GM06990 (cell line): ENCODE measurements around the gene DIP2A.

Source experiments
- DNase-seq: peaks from one replicate; pipeline ENCODE4 v3.0.0-alpha.2; 2011; ENCODE audit not compliant: insufficient read length; ENCODE audit errors: extremely low read depth
- H3K27me3 ChIP-seq: replicated peaks from 2 replicates; pipeline ENCODE4 v1.6.0; 2011; ENCODE audit warnings: low read length; ENCODE audit not compliant: control insufficient read depth, insufficient read depth
- H3K36me3 ChIP-seq: 2 replicates; pipeline ENCODE4 v1.5.1; 2011; ENCODE audit warnings: low read length; ENCODE audit not compliant: control insufficient read depth, insufficient read depth
- H3K4me3 ChIP-seq: replicated peaks from 2 replicates; pipeline ENCODE4 v1.5.1; 2011; ENCODE audit warnings: low read depth, mild to moderate bottlenecking, control low read depth, low read length
- TF ChIP-seq, protein P1 (sequence below): IDR thresholded peaks from 2 replicates; pipeline ENCODE4 v1.5.1; 2011; ENCODE audit warnings: low read length, control low read depth, mild to moderate bottlenecking, inconsistent platforms; ENCODE audit not compliant: insufficient read depth, poor library complexity, severe bottlenecking

The DIP2A gene

DNA sequence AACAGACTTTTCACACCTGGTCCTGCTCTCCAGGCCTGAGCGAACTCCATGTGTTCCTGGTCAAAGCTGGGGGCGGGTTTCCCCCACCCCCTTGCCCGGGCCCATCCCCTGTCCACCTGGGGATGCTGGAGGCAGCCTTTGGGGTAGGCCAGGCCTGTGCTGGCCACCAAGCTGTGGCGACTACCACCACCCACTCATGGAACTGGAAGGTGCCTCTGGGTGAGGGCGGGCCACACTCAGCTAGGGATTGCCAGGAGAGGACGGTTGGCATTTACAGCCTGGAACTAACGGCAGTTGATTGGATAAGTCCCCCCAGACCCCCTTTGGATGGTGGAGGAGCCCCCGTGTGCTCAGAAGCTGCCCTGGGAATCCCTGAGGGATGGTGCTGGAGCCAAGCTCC lies 138.3 kb downstream of the DIP2A start:
- Histone ChIP-seq H3K27me3 (no peaks in the 10 kb centered on the region), H3K36me3 (no peaks in the 10 kb centered on the region), H3K4me3 (no peak overlapping the region)
- TF ChIP-seq, protein P1, sequence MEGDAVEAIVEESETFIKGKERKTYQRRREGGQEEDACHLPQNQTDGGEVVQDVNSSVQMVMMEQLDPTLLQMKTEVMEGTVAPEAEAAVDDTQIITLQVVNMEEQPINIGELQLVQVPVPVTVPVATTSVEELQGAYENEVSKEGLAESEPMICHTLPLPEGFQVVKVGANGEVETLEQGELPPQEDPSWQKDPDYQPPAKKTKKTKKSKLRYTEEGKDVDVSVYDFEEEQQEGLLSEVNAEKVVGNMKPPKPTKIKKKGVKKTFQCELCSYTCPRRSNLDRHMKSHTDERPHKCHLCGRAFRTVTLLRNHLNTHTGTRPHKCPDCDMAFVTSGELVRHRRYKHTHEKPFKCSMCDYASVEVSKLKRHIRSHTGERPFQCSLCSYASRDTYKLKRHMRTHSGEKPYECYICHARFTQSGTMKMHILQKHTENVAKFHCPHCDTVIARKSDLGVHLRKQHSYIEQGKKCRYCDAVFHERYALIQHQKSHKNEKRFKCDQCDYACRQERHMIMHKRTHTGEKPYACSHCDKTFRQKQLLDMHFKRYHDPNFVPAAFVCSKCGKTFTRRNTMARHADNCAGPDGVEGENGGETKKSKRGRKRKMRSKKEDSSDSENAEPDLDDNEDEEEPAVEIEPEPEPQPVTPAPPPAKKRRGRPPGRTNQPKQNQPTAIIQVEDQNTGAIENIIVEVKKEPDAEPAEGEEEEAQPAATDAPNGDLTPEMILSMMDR = no peak
- no peak for DNase-seq

DNA sequence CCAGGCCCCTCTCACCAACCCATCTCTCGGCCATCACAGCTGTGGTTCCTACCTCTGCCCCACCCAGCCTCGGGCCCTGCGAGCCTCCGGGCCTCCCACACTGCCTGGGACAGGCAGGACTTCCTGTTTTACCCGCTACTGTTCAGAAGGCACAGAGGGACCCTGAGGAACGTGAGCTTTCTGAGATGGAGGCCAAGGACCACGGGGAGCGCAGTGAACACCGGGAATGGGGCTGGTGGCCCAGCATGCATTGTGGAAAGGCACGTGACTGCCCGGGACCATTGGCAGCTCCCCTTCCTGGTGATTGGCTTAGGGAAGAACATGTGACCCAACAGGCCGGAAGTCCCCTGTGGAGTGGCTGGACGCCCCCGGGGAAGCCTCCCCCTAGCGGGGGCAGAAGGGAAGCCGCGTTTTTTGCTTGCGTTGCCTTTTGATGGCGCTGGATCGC lies 139.2 kb downstream of the DIP2A start:
- TF ChIP-seq, protein P1 = no peak
- no peaks in the 10 kb centered on the region for H3K27me3 ChIP-seq
- no peak overlapping the region for H3K4me3 ChIP-seq
- no peak for DNase-seq
- H3K36me3 ChIP-seq = no peaks in the 10 kb centered on the region

DNA sequence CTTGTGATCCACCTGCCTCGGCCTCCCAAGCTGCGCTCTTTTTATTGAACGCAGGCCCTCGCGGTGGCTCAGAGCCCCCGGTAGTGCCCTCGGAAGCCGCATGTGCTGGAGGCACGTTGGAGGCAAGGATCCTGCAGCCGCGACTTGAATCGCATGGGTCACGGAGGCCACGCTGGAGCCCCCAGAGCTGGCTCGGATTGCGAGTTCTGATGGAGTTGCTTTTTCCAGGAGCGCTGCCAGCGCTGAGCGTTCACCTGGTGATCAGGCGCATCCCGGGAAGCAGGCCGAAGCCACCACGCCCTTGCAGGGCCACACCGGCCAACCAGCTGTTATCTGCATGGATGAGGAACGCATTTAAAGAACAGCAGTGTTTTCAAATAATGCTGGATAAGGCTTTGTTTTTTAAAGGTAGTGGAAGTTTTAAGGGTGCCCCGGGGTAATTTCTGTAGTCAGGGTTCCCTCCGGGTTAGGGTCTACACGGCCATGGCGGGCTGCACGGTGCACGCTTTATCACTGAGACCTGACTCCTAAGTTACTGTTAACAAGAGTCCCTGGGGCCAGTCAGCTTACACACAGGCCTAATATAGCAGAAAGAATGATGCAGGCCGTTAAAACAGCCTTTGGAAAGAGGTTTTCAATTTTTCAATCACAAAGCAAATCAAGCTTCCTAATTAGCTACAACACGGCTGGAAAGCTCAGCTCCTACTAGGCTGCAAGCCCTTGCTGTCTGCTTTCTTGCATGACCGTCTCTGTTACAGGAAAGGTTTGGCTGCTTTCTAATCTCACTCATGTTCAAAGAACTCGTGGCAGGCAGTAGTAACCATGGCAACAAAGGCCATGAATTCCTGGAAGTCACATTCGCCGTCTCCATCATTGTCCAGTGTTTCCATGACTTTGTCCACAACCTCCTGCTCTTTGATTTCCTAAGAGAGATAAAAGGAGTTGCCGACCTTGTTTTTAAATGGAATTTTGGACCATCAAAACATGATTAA lies 140.2 kb downstream of the DIP2A start:
- TF ChIP-seq, protein P1 = no peak
- no peak for DNase-seq

DNA sequence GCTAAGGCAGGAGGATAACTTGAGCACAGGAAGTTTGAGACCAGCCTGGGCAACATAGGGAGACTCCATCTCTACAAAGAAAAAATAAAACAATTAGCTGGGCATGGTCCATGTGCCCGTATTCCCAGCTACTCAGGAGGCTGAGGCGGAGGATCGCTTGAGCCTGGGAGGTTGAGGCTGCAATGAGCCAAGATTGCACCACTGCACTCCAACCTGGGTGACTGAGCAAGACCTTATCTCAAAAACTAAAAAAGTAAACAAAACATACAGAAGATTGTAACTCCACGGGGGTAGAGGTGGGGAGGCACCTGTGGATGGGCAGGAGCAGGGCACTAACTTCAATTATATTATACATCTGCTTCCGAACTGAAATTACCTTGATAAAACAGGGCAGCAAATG lies 141.6 kb downstream of the DIP2A start:
- Histone ChIP-seq H3K4me3 (no peak overlapping the region), H3K27me3 (no peaks in the 10 kb centered on the region), H3K36me3 (no peaks in the 10 kb centered on the region)
- TF ChIP-seq, protein P1 = no peak
- no peak for DNase-seq

More for the DNA sequence above, 140.2 kb downstream of the DIP2A start:
- Histone ChIP-seq H3K4me3 (no peak overlapping the region), H3K27me3 (no peaks in the 10 kb centered on the region), H3K36me3 (no peaks in the 10 kb centered on the region)

DNA sequence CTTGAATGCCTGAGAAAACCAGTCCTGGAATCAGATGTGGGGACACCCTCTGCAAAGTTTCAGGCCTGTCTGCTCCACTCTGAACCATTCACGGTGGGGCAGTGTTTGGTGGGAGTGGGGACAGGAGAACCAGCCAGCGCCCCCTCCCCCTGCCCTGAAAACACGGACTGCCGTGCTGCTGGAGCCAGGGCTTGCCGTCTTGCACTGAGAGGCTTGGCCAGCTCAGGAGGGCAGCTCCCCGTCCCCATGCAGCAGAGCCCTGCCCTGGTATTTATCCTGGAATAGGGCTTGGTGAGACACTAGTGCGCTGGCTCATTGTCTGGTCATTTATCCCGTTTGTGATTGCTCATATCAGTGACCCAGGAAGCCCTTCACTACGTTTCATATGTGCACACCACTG lies 142.3 kb downstream of the DIP2A start:
- Histone ChIP-seq H3K36me3 (no peaks in the 10 kb centered on the region), H3K27me3 (no peaks in the 10 kb centered on the region), H3K4me3 (no peak overlapping the region)
- TF ChIP-seq, protein P1 = no peak
- DNase-seq = no peak
